Keratinocyte (primary cell): ENCODE results near the gene SIX3.
A peak's percentile ranks its signal among the peaks of the same experiment; 100 is the strongest.

ENCODE experiments used
- CTCF ChIP-seq, 3 experiments: IDR thresholded peaks in 1 of 3; conservative IDR thresholded peaks in 1 of 3; optimal IDR thresholded peaks in 1 of 3; 2 replicates in 2 of 3; 3 replicates in 1 of 3; pipeline versions ENCODE3 to v1.5.1; 2011; ENCODE audit warnings: low read length in 3 of 3, mild to moderate bottlenecking in 3 of 3, moderate library complexity in 2 of 3, control low read depth in 1 of 3, inconsistent platforms in 1 of 3; ENCODE audit not compliant: insufficient read depth in 2 of 3; ENCODE audit errors: extremely low read depth in 1 of 3
- EZH2 ChIP-seq: IDR thresholded peaks from one replicate; pipeline ENCODE4 v1.6.1; 2012; ENCODE audit warnings: inconsistent platforms, mild to moderate bottlenecking, low read length, moderate library complexity

- TF ChIP-seq CTCF (optimal IDR thresholded peaks at IDR 0.05 in 1 of 3, IDR thresholded peaks at IDR 0.05 in 1 of 3, conservative IDR thresholded peaks at IDR 0.05 in 1 of 3; ENCODE audit: extremely low read depth in 1 of 3, insufficient read depth in 2 of 3, low read length in 3 of 3) (no peak), EZH2 (peak; percentile 98)
These were observed 965 bp downstream of the SIX3 start for GRCh38 chr2:44942304-44943030.
